ENCODE measurements around the gene CBLN4. TPM values are rescaled to one million over a fixed set of nuclear protein-coding genes. Genes with fewer than 3 reads are reported as not detected.
A peak's percentile ranks its signal among the peaks of the same experiment; 100 is the strongest.

CBLN4 gene
- total RNA-seq, 1 experiment from 2014 or later: not detected

- no peaks in the 10 kb centered on the region for H3K27me3 ChIP-seq (ENCODE audit: control insufficient read depth, insufficient read depth, low read length)
- H3K4me1 ChIP-seq (ENCODE audit: control insufficient read depth, insufficient read depth, low read length): no peaks in the 10 kb centered on the region
- H3K9me3 ChIP-seq (ENCODE audit: control insufficient read depth, insufficient read depth, low read depth, low read length): no peaks in the 10 kb centered on the region
- in situ Hi-C loops (cut with HindIII; ENCODE audit: low pct_unique_long_range_greater_than_20kb, low sequenced_read_pairs): no loop called here
- TF ChIP-seq POLR2AphosphoS5 (IDR thresholded peaks at IDR 0.05; ENCODE audit: low read depth, low read length): no peak
- TF ChIP-seq TCF7L2 (IDR thresholded peaks at IDR 0.05; ENCODE audit: low read depth, low read length): no peak
- TF ChIP-seq SIN3A (IDR thresholded peaks at IDR 0.05; ENCODE audit: borderline replicate concordance, insufficient read depth, low read depth, low read length): no peak
- TF ChIP-seq REST (IDR thresholded peaks at IDR 0.05; ENCODE audit: insufficient read depth in 1 of 2, low read depth in 2 of 2, low read length in 1 of 2): no peak
- TF ChIP-seq CTCF (IDR thresholded peaks at IDR 0.05): no peak
- no peak for ATAC-seq
- intact Hi-C loops (cut with micrococcal nuclease; ENCODE audit: unreplicated experiment): no loop called here
- H3K4me3 ChIP-seq (ENCODE audit: low read depth in 2 of 2, low read length in 2 of 2): no peak overlapping the region
- no peak for DNase-seq (ENCODE audit: low read depth, low spot score)
- ChIA-PET POLR2A (no interaction called here), CTCF (no interaction called here)
- H3K27ac ChIP-seq (ENCODE audit: low read length): no peak overlapping the region
- no peaks in the 10 kb centered on the region for H3K36me3 ChIP-seq (ENCODE audit: control insufficient read depth, insufficient read depth, low read length)
- no TSS peak for BruUV-seq (replicated peaks)
Measured at GRCh38 chr20:56004611-56005388, 519 bp downstream of the CBLN4 start.

- no peaks in the 10 kb centered on the region for H3K9me3 ChIP-seq (ENCODE audit: control insufficient read depth, insufficient read depth, low read depth, low read length)
- no peaks in the 10 kb centered on the region for H3K36me3 ChIP-seq (ENCODE audit: control insufficient read depth, insufficient read depth, low read length)
- intact Hi-C loops (cut with micrococcal nuclease; ENCODE audit: unreplicated experiment): no loop called here
- H3K27ac ChIP-seq (ENCODE audit: low read length): no peak overlapping the region
- no peaks in the 10 kb centered on the region for H3K4me1 ChIP-seq (ENCODE audit: control insufficient read depth, insufficient read depth, low read length)
- DNase-seq (ENCODE audit: low read depth, low spot score) (no peak), ATAC-seq (no peak)
- H3K27me3 ChIP-seq (ENCODE audit: control insufficient read depth, insufficient read depth, low read length): no peaks in the 10 kb centered on the region
- no peak overlapping the region for H3K4me3 ChIP-seq (ENCODE audit: low read depth in 2 of 2, low read length in 2 of 2)
- in situ Hi-C loops (cut with HindIII; ENCODE audit: low pct_unique_long_range_greater_than_20kb, low sequenced_read_pairs): no loop called here
- CTCF ChIA-PET: no interaction called here
- BruUV-seq (replicated peaks): no TSS peak
- TF ChIP-seq SIN3A (IDR thresholded peaks at IDR 0.05; ENCODE audit: borderline replicate concordance, insufficient read depth, low read depth, low read length) (no peak), REST (IDR thresholded peaks at IDR 0.05; ENCODE audit: insufficient read depth in 1 of 2, low read depth in 2 of 2, low read length in 1 of 2) (peak in 1 of 2 experiments; percentile 69; a peak in 1 of 4 replicates)
- POLR2A ChIA-PET: no interaction called here
Measured at GRCh38 chr20:56004007-56004406, 1.3 kb downstream of the CBLN4 start.
